WTC11 (cell line): ENCODE measurements around the gene CYP2B6. TPM values are rescaled to one million over a fixed set of nuclear protein-coding genes. Genes with fewer than 3 reads are reported as not detected.

ENCODE experiments used
- ATAC-seq: fragments of 200-7000 bp; cut with Tn5 transposase; 2 replicates; pipeline ENCODE4 v1.10.0; 2021; ENCODE audit warnings: mild to moderate bottlenecking, moderate library complexity
- CTCF ChIA-PET: fragments of 300-600 bp; sonication (Branson Sonifier 250); formaldehyde crosslinking; loops from one replicate; lab custom pipeline; 2021; ENCODE audit warnings: antibody characterized with exemption; lab: Charles Lee
- POLR2A ChIA-PET: fragments of 350-600 bp; sonication (Branson Sonifier 250); formaldehyde crosslinking; loops from one replicate; lab custom pipeline; 2021; ENCODE audit warnings: antibody characterized with exemption; lab: Charles Lee
- DNase-seq: peaks from one replicate; pipeline ENCODE4 v3.0.0; 2021; ENCODE audit warnings: low spot score
- H3K27ac Mint-ChIP-seq: 2 replicates; pipeline ENCODE4 v1.8.0; 2021; ENCODE audit warnings: mixed read lengths
- H3K27me3 Mint-ChIP-seq: 2 replicates; pipeline ENCODE4 v1.8.0; 2021; ENCODE audit warnings: low read depth, mild to moderate bottlenecking, moderate library complexity, mixed read lengths
- H3K36me3 Mint-ChIP-seq: 2 replicates; pipeline ENCODE4 v1.8.0; 2021; ENCODE audit warnings: mixed read lengths
- H3K4me1 Mint-ChIP-seq: 2 replicates; pipeline ENCODE4 v1.8.0; 2022; ENCODE audit warnings: mixed read lengths
- H3K4me3 Mint-ChIP-seq: 2 replicates; pipeline ENCODE4 v1.8.0; 2021; ENCODE audit warnings: mild to moderate bottlenecking, moderate library complexity, mixed read lengths
- H3K9me3 Mint-ChIP-seq: 2 replicates; pipeline ENCODE4 v1.8.0; 2021; ENCODE audit warnings: mixed read lengths
- ERG ChIP-seq: fragments of 250-450 bp; sonication (Bioruptor Pico); IDR thresholded peaks from 2 replicates; pipeline ENCODE4 v1.8.0; 2021; ENCODE audit warnings: mild to moderate bottlenecking
- ETV6 ChIP-seq: sonication (generic); formaldehyde crosslinking; IDR thresholded peaks from 2 replicates; pipeline ENCODE4 v1.8.1; 2022; ENCODE audit warnings: mild to moderate bottlenecking, missing genetic modification reagents
- GRHL2 ChIP-seq: fragments of 250-450 bp; sonication (Bioruptor Pico); IDR thresholded peaks from 2 replicates; pipeline ENCODE4 v1.8.0; 2022; ENCODE audit warnings: mild to moderate bottlenecking, moderate library complexity; ENCODE audit not compliant: insufficient replicate concordance, severe bottlenecking
- HMGA2 ChIP-seq: fragments of 250-450 bp; sonication (Bioruptor Pico); IDR thresholded peaks from 2 replicates; pipeline ENCODE4 v1.4.0; 2021; ENCODE audit warnings: mild to moderate bottlenecking, moderate library complexity
- NFE2L1 ChIP-seq: sonication (generic); formaldehyde crosslinking; IDR thresholded peaks from 2 replicates; pipeline ENCODE4 v1.8.1; 2023; ENCODE audit warnings: missing genetic modification reagents
- NFYB ChIP-seq: sonication (generic); formaldehyde crosslinking; conservative IDR thresholded peaks from 2 replicates; pipeline ENCODE4 v1.8.0; 2022; ENCODE audit warnings: low read depth, missing genetic modification reagents
- NR3C1 ChIP-seq: sonication (generic); formaldehyde crosslinking; conservative IDR thresholded peaks from 2 replicates; pipeline ENCODE4 v1.8.1; 2023; ENCODE audit warnings: low read depth, mild to moderate bottlenecking, missing genetic modification reagents
- PRRX2 ChIP-seq: fragments of 250-450 bp; sonication (Bioruptor Pico); IDR thresholded peaks from 2 replicates; pipeline ENCODE4 v1.8.0; 2021; ENCODE audit warnings: mild to moderate bottlenecking
- SOX15 ChIP-seq: fragments of 250-450 bp; sonication (Bioruptor Pico); IDR thresholded peaks from 2 replicates; pipeline ENCODE4 v1.9.0; 2021; ENCODE audit warnings: mild to moderate bottlenecking
- SP1 ChIP-seq: sonication (generic); formaldehyde crosslinking; conservative IDR thresholded peaks from 2 replicates; pipeline ENCODE4 v1.8.1; 2022; ENCODE audit warnings: missing genetic modification reagents
- TCF7 ChIP-seq: sonication (generic); formaldehyde crosslinking; IDR thresholded peaks from 2 replicates; pipeline ENCODE4 v1.8.0; 2022; ENCODE audit warnings: mild to moderate bottlenecking, low read depth, missing genetic modification reagents, moderate library complexity
- TP53 ChIP-seq: sonication (generic); formaldehyde crosslinking; IDR thresholded peaks from 2 replicates; pipeline ENCODE4 v1.8.1; 2023; ENCODE audit warnings: mild to moderate bottlenecking, missing genetic modification reagents
- ZMAT4 ChIP-seq: fragments of 250-450 bp; sonication (Bioruptor Pico); IDR thresholded peaks from 2 replicates; pipeline ENCODE4 v1.9.0; 2021; ENCODE audit warnings: mild to moderate bottlenecking
- ZNF219 ChIP-seq: sonication (generic); formaldehyde crosslinking; IDR thresholded peaks from 2 replicates; pipeline ENCODE4 v1.8.0; 2023; ENCODE audit warnings: missing genetic modification reagents, mild to moderate bottlenecking, borderline replicate concordance
- ZNF232 ChIP-seq: sonication (generic); formaldehyde crosslinking; IDR thresholded peaks from 2 replicates; pipeline ENCODE4 v1.8.0; 2022; ENCODE audit warnings: mild to moderate bottlenecking, missing genetic modification reagents
- ZNF532 ChIP-seq: fragments of 250-450 bp; sonication (Bioruptor Pico); IDR thresholded peaks from 2 replicates; pipeline ENCODE4 v1.9.0; 2021; ENCODE audit warnings: mild to moderate bottlenecking, borderline replicate concordance
- total RNA-seq: library from RNA; stranded (reverse); gene quantifications from 3 replicates; pipeline ENCODE4 v1.2.3, GENCODE V29; 2021
- TF ChIP-seq, protein P1 (sequence below): sonication (generic); formaldehyde crosslinking; IDR thresholded peaks from 2 replicates; pipeline ENCODE4 v1.8.1; 2022; ENCODE audit warnings: mild to moderate bottlenecking, moderate library complexity, missing genetic modification reagents
- TF ChIP-seq, protein P2 (sequence below): sonication (generic); formaldehyde crosslinking; conservative IDR thresholded peaks from 2 replicates; pipeline ENCODE4 v1.8.1; 2022; ENCODE audit warnings: mild to moderate bottlenecking, missing genetic modification reagents
- TF ChIP-seq, protein P3 (sequence below): sonication (generic); formaldehyde crosslinking; IDR thresholded peaks from 2 replicates; pipeline ENCODE4 v1.8.1; 2023; ENCODE audit warnings: mild to moderate bottlenecking, missing genetic modification reagents
- TF ChIP-seq, protein P4 (sequence below): sonication (generic); formaldehyde crosslinking; IDR thresholded peaks from 2 replicates; pipeline ENCODE4 v1.8.1; 2023; ENCODE audit warnings: mild to moderate bottlenecking, missing genetic modification reagents, moderate library complexity
- TF ChIP-seq, protein P5 (sequence below): fragments of 200-600 bp; IDR thresholded peaks from 2 replicates; pipeline ENCODE4 v1.8.0; 2022; ENCODE audit warnings: antibody characterized with exemption

The CYP2B6 gene
- total RNA-seq, 1 experiment from 2014 or later = 10.3 TPM

- TF ChIP-seq HMGA2 (CRISPR knock-in tag) = no peak
- no peak for TF ChIP-seq GRHL2
- TF ChIP-seq ERG (CRISPR knock-in tag) = no peak
- no peak for TF ChIP-seq SP1 (CRISPR knock-in tag)
- no peak for TF ChIP-seq NR3C1
- no peak for TF ChIP-seq TCF7 (CRISPR knock-in tag)
- TF ChIP-seq ZNF232 (CRISPR knock-in tag) = no peak
- TF ChIP-seq, protein P1, sequence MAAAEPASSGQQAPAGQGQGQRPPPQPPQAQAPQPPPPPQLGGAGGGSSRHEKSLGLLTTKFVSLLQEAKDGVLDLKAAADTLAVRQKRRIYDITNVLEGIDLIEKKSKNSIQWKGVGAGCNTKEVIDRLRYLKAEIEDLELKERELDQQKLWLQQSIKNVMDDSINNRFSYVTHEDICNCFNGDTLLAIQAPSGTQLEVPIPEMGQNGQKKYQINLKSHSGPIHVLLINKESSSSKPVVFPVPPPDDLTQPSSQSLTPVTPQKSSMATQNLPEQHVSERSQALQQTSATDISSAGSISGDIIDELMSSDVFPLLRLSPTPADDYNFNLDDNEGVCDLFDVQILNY (CRISPR knock-in tag) = no peak
- TF ChIP-seq SOX15 (CRISPR knock-in tag) = no peak
These were observed 34.3 kb downstream of the CYP2B6 start (continued) for GRCh38 chr19:41025411-41025810.

- H3K4me1 Mint-ChIP-seq = peaks cover 25% of the 10 kb centered on the region
- DNase-seq (peak; percentile 62), ATAC-seq (peak; percentile 76)
- POLR2A ChIA-PET = no interaction called here
- H3K27ac Mint-ChIP-seq = no peak overlapping the region
- H3K9me3 Mint-ChIP-seq = no peaks in the 10 kb centered on the region
- H3K36me3 Mint-ChIP-seq = no peaks in the 10 kb centered on the region
- peak overlapping the region; percentile 41 for H3K4me3 Mint-ChIP-seq
- peaks cover 42% of the 10 kb centered on the region for H3K27me3 Mint-ChIP-seq
- CTCF ChIA-PET = interaction anchor here (0.8 to 1.5 kb wide), 2 partner anchors 100 to 119 kb away, joined by 3 to 8 read pairs; no protein-coding TSS in a partner anchor
- TF ChIP-seq ZNF532 (CRISPR knock-in tag) = no peak
- TF ChIP-seq, protein P2, sequence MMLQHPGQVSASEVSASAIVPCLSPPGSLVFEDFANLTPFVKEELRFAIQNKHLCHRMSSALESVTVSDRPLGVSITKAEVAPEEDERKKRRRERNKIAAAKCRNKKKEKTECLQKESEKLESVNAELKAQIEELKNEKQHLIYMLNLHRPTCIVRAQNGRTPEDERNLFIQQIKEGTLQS (CRISPR knock-in tag) = no peak
- no peak for TF ChIP-seq ERG (CRISPR knock-in tag)
- no peak for TF ChIP-seq PRRX2
- TF ChIP-seq, protein P3, sequence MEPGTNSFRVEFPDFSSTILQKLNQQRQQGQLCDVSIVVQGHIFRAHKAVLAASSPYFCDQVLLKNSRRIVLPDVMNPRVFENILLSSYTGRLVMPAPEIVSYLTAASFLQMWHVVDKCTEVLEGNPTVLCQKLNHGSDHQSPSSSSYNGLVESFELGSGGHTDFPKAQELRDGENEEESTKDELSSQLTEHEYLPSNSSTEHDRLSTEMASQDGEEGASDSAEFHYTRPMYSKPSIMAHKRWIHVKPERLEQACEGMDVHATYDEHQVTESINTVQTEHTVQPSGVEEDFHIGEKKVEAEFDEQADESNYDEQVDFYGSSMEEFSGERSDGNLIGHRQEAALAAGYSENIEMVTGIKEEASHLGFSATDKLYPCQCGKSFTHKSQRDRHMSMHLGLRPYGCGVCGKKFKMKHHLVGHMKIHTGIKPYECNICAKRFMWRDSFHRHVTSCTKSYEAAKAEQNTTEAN (CRISPR knock-in tag) = no peak
- no peak for TF ChIP-seq ZNF219 (CRISPR knock-in tag)
- no peak for TF ChIP-seq SOX15 (CRISPR knock-in tag)
- TF ChIP-seq, protein P4, sequence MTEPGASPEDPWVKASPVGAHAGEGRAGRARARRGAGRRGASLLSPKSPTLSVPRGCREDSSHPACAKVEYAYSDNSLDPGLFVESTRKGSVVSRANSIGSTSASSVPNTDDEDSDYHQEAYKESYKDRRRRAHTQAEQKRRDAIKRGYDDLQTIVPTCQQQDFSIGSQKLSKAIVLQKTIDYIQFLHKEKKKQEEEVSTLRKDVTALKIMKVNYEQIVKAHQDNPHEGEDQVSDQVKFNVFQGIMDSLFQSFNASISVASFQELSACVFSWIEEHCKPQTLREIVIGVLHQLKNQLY (CRISPR knock-in tag) = no peak
- no peak for TF ChIP-seq ETV6 (CRISPR knock-in tag)
- TF ChIP-seq ZMAT4 = no peak
- no peak for TF ChIP-seq NFYB (CRISPR knock-in tag)
- TF ChIP-seq NFE2L1 (CRISPR knock-in tag) = no peak
- no peak for TF ChIP-seq TP53 (CRISPR knock-in tag)
- TF ChIP-seq, protein P5, sequence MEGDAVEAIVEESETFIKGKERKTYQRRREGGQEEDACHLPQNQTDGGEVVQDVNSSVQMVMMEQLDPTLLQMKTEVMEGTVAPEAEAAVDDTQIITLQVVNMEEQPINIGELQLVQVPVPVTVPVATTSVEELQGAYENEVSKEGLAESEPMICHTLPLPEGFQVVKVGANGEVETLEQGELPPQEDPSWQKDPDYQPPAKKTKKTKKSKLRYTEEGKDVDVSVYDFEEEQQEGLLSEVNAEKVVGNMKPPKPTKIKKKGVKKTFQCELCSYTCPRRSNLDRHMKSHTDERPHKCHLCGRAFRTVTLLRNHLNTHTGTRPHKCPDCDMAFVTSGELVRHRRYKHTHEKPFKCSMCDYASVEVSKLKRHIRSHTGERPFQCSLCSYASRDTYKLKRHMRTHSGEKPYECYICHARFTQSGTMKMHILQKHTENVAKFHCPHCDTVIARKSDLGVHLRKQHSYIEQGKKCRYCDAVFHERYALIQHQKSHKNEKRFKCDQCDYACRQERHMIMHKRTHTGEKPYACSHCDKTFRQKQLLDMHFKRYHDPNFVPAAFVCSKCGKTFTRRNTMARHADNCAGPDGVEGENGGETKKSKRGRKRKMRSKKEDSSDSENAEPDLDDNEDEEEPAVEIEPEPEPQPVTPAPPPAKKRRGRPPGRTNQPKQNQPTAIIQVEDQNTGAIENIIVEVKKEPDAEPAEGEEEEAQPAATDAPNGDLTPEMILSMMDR = no peak
These were observed 34.8 kb downstream of the CYP2B6 start for GRCh38 chr19:41025871-41026270.
